ENCODE data around the gene DIPK1A. TPM values are rescaled to one million over a fixed set of nuclear protein-coding genes. Genes with fewer than 3 reads are reported as not detected.

Gene DIPK1A
- total RNA-seq, 2 donors from 2014 or later = 10.8 to 18.3 TPM

DNA sequence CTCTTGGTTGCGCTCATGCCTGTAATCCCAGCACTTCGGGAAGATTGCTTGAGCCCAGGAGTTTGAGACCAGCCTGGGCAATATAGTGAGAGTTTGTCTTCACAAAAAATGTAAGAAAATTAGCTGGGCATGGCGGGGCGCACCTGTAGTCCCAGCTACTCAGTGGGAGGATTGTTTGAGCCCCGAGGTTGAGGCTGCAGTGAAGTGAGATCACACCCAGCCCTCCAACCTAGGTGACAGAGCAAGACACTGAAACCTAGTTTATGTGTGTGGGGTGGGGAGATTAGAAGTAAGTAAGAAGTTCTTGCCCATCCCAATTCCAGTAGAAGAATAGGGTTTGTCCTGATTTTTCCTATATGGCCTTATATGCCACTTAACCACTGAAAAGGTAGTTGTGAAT lies 127.4 kb downstream of the DIPK1A start:
- H3K4me1 ChIP-seq (ENCODE audit: control insufficient read depth in 1 of 2, low read depth in 2 of 2) = peaks cover 9 to 65% of the 10 kb centered on the region in 2 donors
- no peaks in the 10 kb centered on the region for H3K27me3 ChIP-seq (replicated peaks; ENCODE audit: insufficient read depth)
- H3K9me3 ChIP-seq = no peaks in the 10 kb centered on the region
- H3K4me3 ChIP-seq = peak overlapping the region; percentile 97
- H3K36me3 ChIP-seq = peaks cover 4% of the 10 kb centered on the region
- DNase-seq (ENCODE audit: low spot score) = no peak
- TF ChIP-seq CTCF (IDR thresholded peaks at IDR 0.05) = no peak
- ATAC-seq (ENCODE audit: insufficient number of reproducible peaks, low FRiP score, low read depth) = no peak
- peak overlapping the region in 1 of 2 donors; percentile 90 for H3K27ac ChIP-seq

DNA sequence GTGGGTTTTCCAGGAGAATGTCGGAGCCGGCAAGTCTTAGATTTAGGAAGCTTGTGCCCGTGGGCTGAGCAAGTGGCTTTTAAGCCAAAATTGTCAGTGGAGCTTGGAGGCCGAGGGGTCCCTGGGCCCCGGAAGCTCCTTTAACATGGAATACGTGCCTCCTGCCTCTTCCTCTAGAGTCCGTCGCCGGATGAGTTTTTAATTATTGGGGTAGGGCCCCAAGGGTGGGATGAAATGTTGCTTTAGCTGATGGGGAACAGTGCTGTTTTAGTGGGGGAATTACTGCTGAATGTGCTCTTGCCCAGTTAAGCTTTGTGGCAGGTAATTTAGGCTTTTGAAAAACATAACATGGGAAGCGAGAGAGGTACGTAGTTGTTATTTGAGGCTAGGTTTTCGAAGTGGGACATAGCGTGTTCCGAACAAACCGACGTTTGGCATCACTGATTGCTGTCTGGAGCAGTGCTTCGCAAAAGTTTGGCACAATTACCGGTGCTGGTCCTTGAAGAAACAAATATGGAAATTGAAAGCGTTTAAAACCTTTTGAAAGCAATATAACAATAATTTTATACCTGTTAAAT lies 128.6 kb downstream of the DIPK1A start:
- Histone ChIP-seq H3K4me3 (peak overlapping the region; percentile 97), H3K27me3 (replicated peaks; ENCODE audit: insufficient read depth) (no peaks in the 10 kb centered on the region), H3K9me3 (no peaks in the 10 kb centered on the region), H3K36me3 (peaks cover 4% of the 10 kb centered on the region), H3K4me1 (ENCODE audit: control insufficient read depth in 1 of 2, low read depth in 2 of 2) (peaks cover 9 to 54% of the 10 kb centered on the region in 2 donors), H3K27ac (peak overlapping the region; percentile 90 to 95)
- ATAC-seq (ENCODE audit: insufficient number of reproducible peaks, low FRiP score, low read depth) (no peak), DNase-seq (ENCODE audit: low spot score) (no peak)
- TF ChIP-seq CTCF (IDR thresholded peaks at IDR 0.05) = no peak

DNA sequence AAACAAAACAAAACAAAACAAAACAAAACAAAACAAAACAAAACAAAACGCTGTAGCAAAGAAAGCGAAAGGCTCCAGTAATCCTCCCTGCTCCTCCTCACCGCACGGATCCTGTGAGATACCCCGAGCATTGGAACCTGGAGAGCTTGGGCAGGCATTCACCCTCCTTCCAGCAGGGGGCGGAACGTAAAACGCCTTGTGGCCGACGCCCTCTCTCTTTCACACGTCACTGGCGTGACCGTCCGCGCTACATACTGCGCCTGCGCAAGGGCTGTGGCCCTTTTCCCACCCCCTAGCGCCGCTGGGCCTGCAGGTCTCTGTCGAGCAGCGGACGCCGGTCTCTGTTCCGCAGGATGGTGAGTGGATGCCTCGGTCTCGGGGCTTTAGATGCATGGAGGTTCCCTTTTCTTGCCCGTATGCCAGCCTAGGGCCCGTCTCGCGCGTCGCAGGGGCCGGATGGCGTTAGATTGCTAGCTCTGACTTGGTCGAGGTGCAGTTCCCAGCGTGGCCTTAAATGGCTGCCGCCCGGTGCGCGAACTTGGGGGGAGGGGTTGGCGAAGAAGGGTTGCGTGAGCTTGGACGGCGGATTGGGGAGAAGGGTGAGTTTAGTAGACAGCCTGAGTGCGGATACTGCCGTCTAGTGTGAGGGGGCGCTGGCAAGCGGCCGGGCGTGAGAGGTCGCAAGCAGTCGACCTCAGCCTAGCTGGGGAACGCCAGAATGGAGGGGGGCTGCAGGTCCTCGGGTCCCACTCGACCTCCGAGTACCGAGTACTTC lies 129.3 kb downstream of the DIPK1A start, which contains the start of gene RPL5:
Gene RPL5, plus strand, starts transcription at position 279 of the 775 bp plus-strand sequence. Its CDS starts 75 bp downstream, at position 354.
- Histone ChIP-seq H3K4me3 (peak within 1 kb of the TSS; percentile 97), H3K36me3 (no peaks in the 10 kb centered on the region), H3K9me3 (no peaks in the 10 kb centered on the region), H3K4me1 (ENCODE audit: control insufficient read depth in 1 of 2, low read depth in 2 of 2) (peaks cover 9 to 47% of the 10 kb centered on the region in 2 donors), H3K27me3 (replicated peaks; ENCODE audit: insufficient read depth) (no peaks in the 10 kb centered on the region), H3K27ac (peak within 1 kb of the TSS; percentile 90 to 95)
- ATAC-seq (ENCODE audit: insufficient number of reproducible peaks, low FRiP score, low read depth) (peak; percentile 99), DNase-seq (ENCODE audit: low spot score) (peak; percentile 77)
- peak; percentile 93 for TF ChIP-seq CTCF (IDR thresholded peaks at IDR 0.05)

- no peak for TF ChIP-seq CTCF (IDR thresholded peaks at IDR 0.05)
- no peak for ATAC-seq (ENCODE audit: insufficient number of reproducible peaks, low FRiP score, low read depth)
- H3K9me3 ChIP-seq = no peaks in the 10 kb centered on the region
- H3K4me3 ChIP-seq = peak overlapping the region; percentile 97
- no peak for DNase-seq (ENCODE audit: low spot score)
- H3K27ac ChIP-seq = no peak overlapping the region
- H3K27me3 ChIP-seq (replicated peaks; ENCODE audit: insufficient read depth) = no peaks in the 10 kb centered on the region
- H3K36me3 ChIP-seq = no peaks in the 10 kb centered on the region
- peaks cover 9 to 41% of the 10 kb centered on the region in 2 donors for H3K4me1 ChIP-seq (ENCODE audit: control insufficient read depth in 1 of 2, low read depth in 2 of 2)
Measured at GRCh38 chr1:92831368-92831761, 129.9 kb downstream of the DIPK1A start.

- no peak overlapping the region for H3K4me3 ChIP-seq
- H3K36me3 ChIP-seq = no peaks in the 10 kb centered on the region
- H3K4me1 ChIP-seq (ENCODE audit: control insufficient read depth in 1 of 2, low read depth in 2 of 2) = peaks cover 0 to 6% of the 10 kb centered on the region in 2 donors
- H3K27me3 ChIP-seq (replicated peaks; ENCODE audit: insufficient read depth) = no peaks in the 10 kb centered on the region
- DNase-seq (ENCODE audit: low spot score) (no peak), ATAC-seq (ENCODE audit: insufficient number of reproducible peaks, low FRiP score, low read depth) (no peak)
- H3K27ac ChIP-seq = no peak overlapping the region
- TF ChIP-seq CTCF (IDR thresholded peaks at IDR 0.05) = no peak
- H3K9me3 ChIP-seq = no peaks in the 10 kb centered on the region
Measured at GRCh38 chr1:92826792-92827191, 134.5 kb downstream of the DIPK1A start.

Data from thoracic aorta (tissue), 2 donors.